Panc1 (cell line): ENCODE results near the gene ATG13.

Experiments
- CTCF ChIP-seq: fragments of 450-650 bp; IDR thresholded peaks from 2 replicates; pipeline ENCODE4 v1.5.1; 2017; ENCODE audit warnings: mild to moderate bottlenecking
- POLR2AphosphoS5 ChIP-seq: IDR thresholded peaks from 2 replicates; pipeline ENCODE4 v1.6.1; 2012; ENCODE audit warnings: mild to moderate bottlenecking, low read depth, low read length, moderate library complexity
- SIN3A ChIP-seq: IDR thresholded peaks from 2 replicates; pipeline ENCODE4 v1.6.1; 2012; ENCODE audit warnings: low read depth, mild to moderate bottlenecking, low read length, moderate library complexity, borderline replicate concordance; ENCODE audit not compliant: insufficient read depth
- TCF7L2 ChIP-seq: IDR thresholded peaks from 2 replicates; pipeline ENCODE4 v1.6.1; 2011; ENCODE audit warnings: mild to moderate bottlenecking, low read depth, low read length, inconsistent platforms
- TF ChIP-seq, protein P1 (sequence below), 2 experiments: IDR thresholded peaks; 2 replicates each; pipeline ENCODE4 v1.6.1; 2011 to 2012; ENCODE audit warnings: low read depth in 2 of 2, control low read depth in 1 of 2, low read length in 1 of 2, mild to moderate bottlenecking in 1 of 2, moderate library complexity in 1 of 2; ENCODE audit not compliant: insufficient read depth in 1 of 2

GRCh38 chr11:46574656-46575055 is 42.7 kb upstream of the ATG13 start:
- TF ChIP-seq CTCF (no peak), POLR2AphosphoS5 (no peak), TCF7L2 (no peak), SIN3A (no peak)
- TF ChIP-seq, protein P1, sequence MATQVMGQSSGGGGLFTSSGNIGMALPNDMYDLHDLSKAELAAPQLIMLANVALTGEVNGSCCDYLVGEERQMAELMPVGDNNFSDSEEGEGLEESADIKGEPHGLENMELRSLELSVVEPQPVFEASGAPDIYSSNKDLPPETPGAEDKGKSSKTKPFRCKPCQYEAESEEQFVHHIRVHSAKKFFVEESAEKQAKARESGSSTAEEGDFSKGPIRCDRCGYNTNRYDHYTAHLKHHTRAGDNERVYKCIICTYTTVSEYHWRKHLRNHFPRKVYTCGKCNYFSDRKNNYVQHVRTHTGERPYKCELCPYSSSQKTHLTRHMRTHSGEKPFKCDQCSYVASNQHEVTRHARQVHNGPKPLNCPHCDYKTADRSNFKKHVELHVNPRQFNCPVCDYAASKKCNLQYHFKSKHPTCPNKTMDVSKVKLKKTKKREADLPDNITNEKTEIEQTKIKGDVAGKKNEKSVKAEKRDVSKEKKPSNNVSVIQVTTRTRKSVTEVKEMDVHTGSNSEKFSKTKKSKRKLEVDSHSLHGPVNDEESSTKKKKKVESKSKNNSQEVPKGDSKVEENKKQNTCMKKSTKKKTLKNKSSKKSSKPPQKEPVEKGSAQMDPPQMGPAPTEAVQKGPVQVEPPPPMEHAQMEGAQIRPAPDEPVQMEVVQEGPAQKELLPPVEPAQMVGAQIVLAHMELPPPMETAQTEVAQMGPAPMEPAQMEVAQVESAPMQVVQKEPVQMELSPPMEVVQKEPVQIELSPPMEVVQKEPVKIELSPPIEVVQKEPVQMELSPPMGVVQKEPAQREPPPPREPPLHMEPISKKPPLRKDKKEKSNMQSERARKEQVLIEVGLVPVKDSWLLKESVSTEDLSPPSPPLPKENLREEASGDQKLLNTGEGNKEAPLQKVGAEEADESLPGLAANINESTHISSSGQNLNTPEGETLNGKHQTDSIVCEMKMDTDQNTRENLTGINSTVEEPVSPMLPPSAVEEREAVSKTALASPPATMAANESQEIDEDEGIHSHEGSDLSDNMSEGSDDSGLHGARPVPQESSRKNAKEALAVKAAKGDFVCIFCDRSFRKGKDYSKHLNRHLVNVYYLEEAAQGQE (IDR thresholded peaks at IDR 0.05; ENCODE audit: insufficient read depth in 1 of 2, low read depth in 2 of 2, low read length in 1 of 2) = no peak
